Liver (tissue), 2 donors: Measurements from ENCODE around the gene AOAH.

Source experiments
- JUND ChIP-seq, 2 donors: IDR thresholded peaks; 2 replicates each; pipeline ENCODE4 v1.6.1; 2016; ENCODE audit warnings: antibody characterized with exemption in 2 of 2
- RAD21 ChIP-seq, 2 donors: IDR thresholded peaks; 2 replicates each; pipeline ENCODE4 v1.6.1; 2016; ENCODE audit warnings: antibody characterized with exemption in 2 of 2, mild to moderate bottlenecking in 2 of 2
- donor health status: healthy.

- no peak for TF ChIP-seq JUND (IDR thresholded peaks at IDR 0.05)
- TF ChIP-seq RAD21 (IDR thresholded peaks at IDR 0.05), result no peak
Measured at GRCh38 chr7:36642010-36642409, 82.3 kb downstream of the AOAH start.
